ENCODE data around the gene VAV3.

Gene VAV3

GRCh38 chr1:107534632-107535031, 430.3 kb downstream of the VAV3 start:
- H3K4me3 ChIP-seq (ENCODE audit: control insufficient read depth, low read depth, low read length), result no peak overlapping the region
- TF ChIP-seq, protein P1, sequence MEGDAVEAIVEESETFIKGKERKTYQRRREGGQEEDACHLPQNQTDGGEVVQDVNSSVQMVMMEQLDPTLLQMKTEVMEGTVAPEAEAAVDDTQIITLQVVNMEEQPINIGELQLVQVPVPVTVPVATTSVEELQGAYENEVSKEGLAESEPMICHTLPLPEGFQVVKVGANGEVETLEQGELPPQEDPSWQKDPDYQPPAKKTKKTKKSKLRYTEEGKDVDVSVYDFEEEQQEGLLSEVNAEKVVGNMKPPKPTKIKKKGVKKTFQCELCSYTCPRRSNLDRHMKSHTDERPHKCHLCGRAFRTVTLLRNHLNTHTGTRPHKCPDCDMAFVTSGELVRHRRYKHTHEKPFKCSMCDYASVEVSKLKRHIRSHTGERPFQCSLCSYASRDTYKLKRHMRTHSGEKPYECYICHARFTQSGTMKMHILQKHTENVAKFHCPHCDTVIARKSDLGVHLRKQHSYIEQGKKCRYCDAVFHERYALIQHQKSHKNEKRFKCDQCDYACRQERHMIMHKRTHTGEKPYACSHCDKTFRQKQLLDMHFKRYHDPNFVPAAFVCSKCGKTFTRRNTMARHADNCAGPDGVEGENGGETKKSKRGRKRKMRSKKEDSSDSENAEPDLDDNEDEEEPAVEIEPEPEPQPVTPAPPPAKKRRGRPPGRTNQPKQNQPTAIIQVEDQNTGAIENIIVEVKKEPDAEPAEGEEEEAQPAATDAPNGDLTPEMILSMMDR (conservative IDR thresholded peaks at IDR 0.05; ENCODE audit: control insufficient read depth, insufficient read depth, low read depth, low read length), result no peak
- no peak for DNase-seq (ENCODE audit: low read depth)

DNA sequence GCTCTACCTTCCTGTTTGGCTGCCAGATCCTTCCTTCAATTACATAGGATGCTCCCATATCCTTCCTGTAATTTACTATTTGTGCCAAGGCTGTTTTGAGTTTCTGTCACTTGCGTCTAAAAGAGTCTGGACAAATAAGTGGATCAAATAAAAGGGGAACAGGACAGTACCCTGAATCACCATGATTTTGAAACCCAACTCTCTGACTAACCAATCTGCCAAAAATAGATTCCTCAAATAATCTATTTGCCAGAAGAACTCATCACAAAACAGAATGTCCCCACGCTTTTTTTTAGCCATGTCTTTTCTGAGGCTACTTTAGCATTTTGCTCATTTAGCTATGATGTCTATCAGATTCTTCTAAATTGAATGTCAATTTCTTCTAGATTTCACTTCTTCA, 431.5 kb downstream of the VAV3 start:
- no peak overlapping the region for H3K4me3 ChIP-seq (ENCODE audit: control insufficient read depth, low read depth, low read length)
- DNase-seq (ENCODE audit: low read depth), result no peak
- TF ChIP-seq, protein P1 (conservative IDR thresholded peaks at IDR 0.05; ENCODE audit: control insufficient read depth, insufficient read depth, low read depth, low read length), result no peak

DNA sequence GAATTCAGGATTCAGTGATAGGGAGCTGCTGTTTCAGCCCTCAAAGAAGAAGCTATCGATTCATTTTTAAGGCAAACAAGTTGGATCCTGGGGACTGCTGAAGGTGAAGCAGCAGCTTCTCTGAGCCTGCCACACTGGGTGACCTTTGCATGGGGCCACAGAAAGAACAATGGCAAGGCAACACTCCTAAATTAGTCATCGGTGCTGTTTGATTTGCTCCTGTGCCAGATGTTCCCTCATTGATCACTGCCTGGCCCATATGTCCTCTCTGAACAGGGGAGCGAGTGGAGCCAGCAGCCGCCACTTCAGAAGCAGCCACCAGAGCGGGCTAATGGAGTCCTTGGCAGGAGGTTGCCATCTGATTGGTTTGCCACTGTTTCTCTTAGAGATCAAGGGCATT, 432.7 kb downstream of the VAV3 start:
- no peak overlapping the region for H3K4me3 ChIP-seq (ENCODE audit: control insufficient read depth, low read depth, low read length)
- no peak for DNase-seq (ENCODE audit: low read depth)
- TF ChIP-seq, protein P1 (conservative IDR thresholded peaks at IDR 0.05; ENCODE audit: control insufficient read depth, insufficient read depth, low read depth, low read length), result no peak

DNA sequence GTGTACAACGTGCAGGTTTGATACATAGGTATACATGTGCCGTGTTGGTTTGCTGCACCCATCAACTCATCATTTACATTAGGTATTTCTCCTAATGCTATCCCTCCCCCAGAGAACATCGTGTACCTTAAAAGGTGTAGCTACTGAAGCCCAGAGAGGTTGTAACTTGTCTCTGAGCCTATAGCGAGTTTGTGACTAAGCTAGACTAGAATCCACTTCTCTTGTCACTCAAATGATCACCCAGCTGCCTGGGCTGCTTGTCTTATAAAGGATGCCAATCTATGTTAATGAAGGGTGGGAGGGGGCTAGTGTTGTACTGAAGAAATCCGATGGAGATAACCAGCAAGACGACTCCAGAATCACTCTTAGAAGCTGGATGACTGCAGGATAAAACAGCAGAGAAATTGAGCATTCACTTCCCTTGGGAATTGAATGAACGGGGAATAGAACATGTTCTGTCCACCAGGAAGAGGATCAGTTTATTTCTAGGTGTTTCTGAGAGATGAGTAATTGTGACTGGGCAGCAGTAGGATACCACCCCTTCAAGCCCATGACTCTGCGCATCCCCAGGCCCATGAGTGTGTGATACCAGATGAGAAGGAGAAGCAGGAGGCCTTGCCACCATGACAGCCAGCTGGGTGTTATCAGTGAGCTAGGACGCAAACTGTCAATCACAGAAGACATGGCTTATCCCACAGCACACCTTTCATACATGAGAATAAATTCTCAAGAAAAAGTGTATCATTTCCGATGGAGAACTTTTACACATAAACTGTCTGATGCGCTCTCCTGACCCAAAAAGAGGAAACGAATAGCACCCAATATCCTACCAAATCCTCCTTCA, 433.7 kb downstream of the VAV3 start:
- H3K4me3 ChIP-seq (ENCODE audit: control insufficient read depth, low read depth, low read length), result no peak overlapping the region
- DNase-seq (ENCODE audit: low read depth), result no peak
- TF ChIP-seq, protein P1 (conservative IDR thresholded peaks at IDR 0.05; ENCODE audit: control insufficient read depth, insufficient read depth, low read depth, low read length), result no peak

DNA sequence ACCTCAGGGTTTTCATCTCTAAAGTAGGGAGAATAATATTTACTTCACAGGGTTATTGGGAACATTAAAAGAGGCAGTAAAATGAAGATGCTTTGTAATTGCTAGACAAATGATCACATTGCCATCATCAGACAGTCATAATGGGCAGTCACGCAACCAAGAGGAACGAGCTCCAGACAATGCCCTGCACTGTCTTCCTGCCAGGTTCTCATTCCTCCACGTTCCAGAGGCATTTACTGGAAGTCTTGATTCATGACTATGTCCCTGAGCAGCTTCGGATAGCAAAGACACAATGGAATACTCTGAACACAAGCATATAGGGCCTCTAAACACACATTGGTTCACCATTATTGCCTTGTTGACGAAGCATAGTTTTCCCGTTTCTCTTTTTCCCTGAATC, 434.4 kb downstream of the VAV3 start:
- no peak overlapping the region for H3K4me3 ChIP-seq (ENCODE audit: control insufficient read depth, low read depth, low read length)
- DNase-seq (ENCODE audit: low read depth), result no peak
- TF ChIP-seq, protein P1 (conservative IDR thresholded peaks at IDR 0.05; ENCODE audit: control insufficient read depth, insufficient read depth, low read depth, low read length), result no peak

GRCh38 chr1:107529511-107530149, 435.4 kb downstream of the VAV3 start:
- peak; percentile 50 for DNase-seq (ENCODE audit: low read depth)
- no peak overlapping the region for H3K4me3 ChIP-seq (ENCODE audit: control insufficient read depth, low read depth, low read length)
- TF ChIP-seq, protein P1 (conservative IDR thresholded peaks at IDR 0.05; ENCODE audit: control insufficient read depth, insufficient read depth, low read depth, low read length), result peak; percentile 81
